ENCODE measurements around the gene ASB9.
A peak's percentile ranks its signal among the peaks of the same experiment; 100 is the strongest.
"Not testable (repeated sequence)": the region's sequence is repeated elsewhere in the genome, so short reads cannot be mapped to it uniquely, and the experiment has no call there.

ASB9 gene

GRCh38 chrX:15310117-15310516 is 40.2 kb upstream of the ASB9 start:
- no peak for TF ChIP-seq CTCF (conservative IDR thresholded peaks at IDR 0.05; ENCODE audit: low read depth)
- H3K27ac ChIP-seq = no peak overlapping the region
- ChIA-PET CTCF (interaction anchor here (0.5 kb wide), 1 partner anchor 83 kb away, joined by 5 read pairs; no protein-coding TSS in a partner anchor), POLR2A (ENCODE audit: low non-redundant PET) (no interaction called here)
- no peak for DNase-seq (ENCODE audit: low spot score)

- POLR2A ChIA-PET (ENCODE audit: low non-redundant PET); DNase-seq (ENCODE audit: low spot score); H3K27ac ChIP-seq: not testable (repeated sequence)
- CTCF ChIA-PET = interaction anchor here (0.8 kb wide), 1 partner anchor 11 kb away, joined by 3 read pairs; no protein-coding TSS in a partner anchor
These were observed 36.0 kb upstream of the ASB9 start for GRCh38 chrX:15305899-15306298.

GRCh38 chrX:15301924-15302323 is 32.0 kb upstream of the ASB9 start:
- TF ChIP-seq CTCF (conservative IDR thresholded peaks at IDR 0.05; ENCODE audit: low read depth) = no peak
- POLR2A ChIA-PET (ENCODE audit: low non-redundant PET) = no interaction called here
- no peak overlapping the region for H3K27ac ChIP-seq
- no peak for DNase-seq (ENCODE audit: low spot score)
- CTCF ChIA-PET = no interaction called here

- 0 out of 2 replicates have a peak, but pooled peaks have one; percentile 35 for TF ChIP-seq CTCF (conservative IDR thresholded peaks at IDR 0.05; ENCODE audit: low read depth)
- DNase-seq (ENCODE audit: low spot score) = peak; percentile 7
- CTCF ChIA-PET = interaction anchor here (0.6 to 1.4 kb wide), 3 partner anchors 13 to 222 kb away, joined by 3 to 7 read pairs (median 4); no protein-coding TSS in a partner anchor
- POLR2A ChIA-PET (ENCODE audit: low non-redundant PET) = no interaction called here
- no peak overlapping the region for H3K27ac ChIP-seq
These were observed 30.3 kb upstream of the ASB9 start for GRCh38 chrX:15299941-15300851.

- no peak for DNase-seq (ENCODE audit: low spot score)
- CTCF ChIA-PET = interaction anchor here (0.5 kb wide), 1 partner anchor 14 kb away, joined by 4 read pairs; no protein-coding TSS in a partner anchor
- no peak overlapping the region for H3K27ac ChIP-seq
- POLR2A ChIA-PET (ENCODE audit: low non-redundant PET) = no interaction called here
- TF ChIP-seq CTCF (conservative IDR thresholded peaks at IDR 0.05; ENCODE audit: low read depth) = no peak
These were observed 28.9 kb upstream of the ASB9 start for GRCh38 chrX:15298780-15299179.

GRCh38 chrX:15298201-15298600 is 28.3 kb upstream of the ASB9 start:
- ChIA-PET POLR2A (ENCODE audit: low non-redundant PET) (no interaction called here), CTCF (interaction anchor here (0.5 kb wide), 1 partner anchor 15 kb away, joined by 4 read pairs; no protein-coding TSS in a partner anchor)
- no peak overlapping the region for H3K27ac ChIP-seq

More at GRCh38 chrX:15298201-15298600, 28.3 kb upstream of the ASB9 start:
- no peak for TF ChIP-seq CTCF (conservative IDR thresholded peaks at IDR 0.05; ENCODE audit: low read depth)
- DNase-seq (ENCODE audit: low spot score) = no peak

Measured in RWPE1 (cell line).